Activated CD4-positive, alpha-beta T cell treated with anti-CD3 and anti-CD28 coated beads, Interleukin-2, Interleukin-4, amounts not matched to agents 100 ng/mL and 50 ng/mL, durations not matched to agents 16 hours and 8 hours (primary cell): ENCODE results near the gene CCDC200.
"Not testable (repeated sequence)": the region's sequence is repeated elsewhere in the genome, so short reads cannot be mapped to it uniquely, and the experiment has no call there.

Source experiments
- DNase-seq: peaks from one replicate; pipeline ENCODE4 v3.0.0-alpha.2; 2020; ENCODE audit warnings: low spot score

The CCDC200 gene

DNA sequence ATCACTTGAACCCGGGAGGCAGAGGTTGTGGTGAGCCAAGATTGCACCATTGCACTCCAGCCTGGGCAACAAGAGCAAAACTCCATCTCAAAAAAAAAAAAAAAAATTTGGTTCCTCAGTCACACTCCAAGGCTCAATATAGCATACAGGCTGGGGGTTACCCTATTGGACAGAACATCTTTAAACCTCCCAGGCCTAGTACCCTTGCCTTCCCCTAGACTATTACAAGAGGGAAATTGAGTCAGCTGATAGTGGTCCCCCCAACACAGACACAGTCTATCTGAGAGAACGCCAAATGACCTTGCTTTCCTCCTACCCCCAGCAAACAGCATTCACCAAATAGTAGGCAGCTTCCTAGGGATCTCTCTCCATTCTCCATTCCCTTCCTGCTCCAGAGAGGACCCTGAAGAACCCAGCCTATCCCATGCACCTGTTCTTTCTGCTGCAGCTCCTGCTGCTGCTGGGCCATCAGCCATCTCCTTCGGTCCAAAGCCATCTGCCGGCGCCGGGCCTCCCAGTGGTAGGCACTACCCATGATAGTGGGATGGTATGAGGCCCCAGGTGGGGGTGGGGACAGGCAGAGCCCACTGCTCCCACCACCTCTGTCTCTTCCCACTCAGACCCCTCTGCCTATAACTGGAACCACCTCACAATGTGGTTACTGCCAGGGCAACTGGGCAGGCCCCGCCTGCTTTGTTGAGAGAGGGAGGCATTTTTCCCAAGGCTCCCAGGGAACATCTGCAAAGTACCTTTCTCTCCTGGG is at the start of gene CCDC200:
Gene CCDC200, minus strand, starts transcription at position 604 of the 763 bp plus-strand sequence. Its CDS starts 69 bp downstream, at position 535.
- not testable (repeated sequence) for DNase-seq

DNA sequence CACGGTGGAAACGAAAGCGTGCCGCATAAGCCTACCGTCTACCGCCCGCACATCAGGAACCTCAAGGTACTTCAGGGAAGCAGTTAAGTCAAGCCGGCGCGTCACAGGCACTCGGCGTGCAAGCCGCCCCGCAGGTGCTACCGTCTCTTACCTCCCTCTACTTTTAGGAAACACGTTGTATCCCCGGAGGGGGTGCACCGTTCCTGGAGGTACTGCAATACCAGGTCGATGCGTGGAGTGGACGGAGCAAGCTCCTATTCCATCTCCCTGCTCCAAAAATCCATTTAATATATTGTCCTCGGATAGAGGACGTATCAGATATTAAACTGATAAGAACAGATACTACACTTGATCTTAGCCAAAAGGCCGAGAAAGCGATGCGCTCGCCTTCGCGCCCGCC is 44.5 kb upstream of the CCDC200 start:
- not testable (repeated sequence) for DNase-seq

DNA sequence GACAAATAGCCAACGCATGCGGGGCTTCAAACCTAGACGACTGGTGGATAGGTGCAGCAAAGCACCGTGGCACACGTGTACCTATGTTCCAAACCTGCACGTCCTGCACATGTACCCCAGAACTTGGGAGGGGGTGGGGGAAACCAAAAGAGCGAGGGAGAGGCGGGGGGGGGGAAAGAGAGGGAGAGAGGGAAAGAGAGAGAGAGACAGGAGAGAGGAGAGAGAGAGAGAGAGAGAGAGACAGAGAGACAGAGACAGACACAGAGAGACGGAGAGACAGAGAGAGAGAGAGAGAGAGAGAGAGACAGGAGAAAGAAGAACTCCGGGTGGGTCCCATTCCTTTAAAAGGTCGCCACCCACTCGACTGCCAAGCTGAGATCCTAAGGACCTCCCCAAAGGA is 44.1 kb upstream of the CCDC200 start:
- peak; percentile 69 for DNase-seq

DNA sequence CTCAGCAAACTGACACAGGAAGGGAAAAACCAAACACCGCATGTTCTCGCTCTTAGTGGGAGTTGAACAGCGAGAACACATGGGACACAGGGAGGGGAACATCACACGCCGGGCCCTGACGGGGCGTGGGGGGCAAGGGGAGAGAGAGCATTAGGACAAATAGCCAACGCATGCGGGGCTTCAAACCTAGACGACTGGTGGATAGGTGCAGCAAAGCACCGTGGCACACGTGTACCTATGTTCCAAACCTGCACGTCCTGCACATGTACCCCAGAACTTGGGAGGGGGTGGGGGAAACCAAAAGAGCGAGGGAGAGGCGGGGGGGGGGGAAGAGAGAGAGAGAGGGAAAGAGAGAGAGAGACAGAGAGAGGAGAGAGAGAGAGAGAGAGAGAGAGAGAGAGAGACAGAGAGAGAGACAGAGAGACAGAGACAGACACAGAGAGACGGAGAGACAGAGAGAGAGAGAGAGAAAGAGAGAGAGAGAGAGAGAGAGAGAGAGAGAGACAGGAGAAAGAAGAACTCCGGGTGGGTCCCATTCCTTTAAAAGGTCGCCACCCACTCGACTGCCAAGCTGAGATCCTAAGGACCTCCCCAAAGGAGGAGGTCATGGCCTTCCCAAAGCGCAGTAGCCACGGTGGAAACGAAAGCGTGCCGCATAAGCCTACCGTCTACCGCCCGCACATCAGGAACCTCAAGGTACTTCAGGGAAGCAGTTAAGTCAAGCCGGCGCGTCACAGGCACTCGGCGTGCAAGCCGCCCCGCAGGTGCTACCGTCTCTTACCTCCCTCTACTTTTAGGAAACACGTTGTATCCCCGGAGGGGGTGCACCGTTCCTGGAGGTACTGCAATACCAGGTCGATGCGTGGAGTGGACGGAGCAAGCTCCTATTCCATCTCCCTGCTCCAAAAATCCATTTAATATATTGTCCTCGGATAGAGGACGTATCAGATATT is 42.4 kb upstream of the CCDC200 start:
- DNase-seq = not testable (repeated sequence)

DNA sequence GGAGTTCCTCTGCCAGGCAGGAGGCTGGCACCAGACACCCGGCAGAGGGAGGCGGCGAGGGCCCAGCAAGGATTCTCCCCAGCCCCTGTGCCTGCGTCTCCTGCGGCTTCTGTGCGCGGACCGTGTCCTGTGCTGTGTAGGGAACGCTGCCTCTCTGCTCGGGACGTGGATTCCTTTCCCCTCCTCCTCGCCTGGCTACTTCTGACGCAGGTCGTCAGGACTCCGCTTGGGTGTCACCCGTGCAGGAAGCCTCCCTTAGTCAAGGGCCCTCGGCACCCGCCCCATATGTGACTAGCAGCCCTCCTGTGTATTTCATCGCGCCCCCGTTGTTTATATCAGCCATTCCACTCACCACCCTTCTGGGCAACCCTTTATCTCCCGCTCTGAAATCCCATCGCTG is 18.0 kb upstream of the CCDC200 start:
- DNase-seq = not testable (repeated sequence)

DNA sequence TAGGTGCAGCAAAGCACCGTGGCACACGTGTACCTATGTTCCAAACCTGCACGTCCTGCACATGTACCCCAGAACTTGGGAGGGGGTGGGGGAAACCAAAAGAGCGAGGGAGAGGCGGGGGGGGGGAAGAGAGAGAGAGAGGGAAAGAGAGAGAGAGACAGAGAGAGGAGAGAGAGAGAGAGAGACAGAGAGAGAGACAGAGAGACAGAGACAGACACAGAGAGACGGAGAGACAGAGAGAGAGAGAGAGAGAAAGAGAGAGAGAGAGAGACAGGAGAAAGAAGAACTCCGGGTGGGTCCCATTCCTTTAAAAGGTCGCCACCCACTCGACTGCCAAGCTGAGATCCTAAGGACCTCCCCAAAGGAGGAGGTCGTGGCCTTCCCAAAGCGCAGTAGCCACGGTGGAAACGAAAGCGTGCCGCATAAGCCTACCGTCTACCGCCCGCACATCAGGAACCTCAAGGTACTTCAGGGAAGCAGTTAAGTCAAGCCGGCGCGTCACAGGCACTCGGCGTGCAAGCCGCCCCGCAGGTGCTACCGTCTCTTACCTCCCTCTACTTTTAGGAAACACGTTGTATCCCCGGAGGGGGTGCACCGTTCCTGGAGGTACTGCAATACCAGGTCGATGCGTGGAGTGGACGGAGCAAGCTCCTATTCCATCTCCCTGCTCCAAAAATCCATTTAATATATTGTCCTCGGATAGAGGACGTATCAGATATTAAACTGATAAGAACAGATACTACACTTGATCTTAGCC is 12.4 kb upstream of the CCDC200 start:
- DNase-seq = not testable (repeated sequence)

DNA sequence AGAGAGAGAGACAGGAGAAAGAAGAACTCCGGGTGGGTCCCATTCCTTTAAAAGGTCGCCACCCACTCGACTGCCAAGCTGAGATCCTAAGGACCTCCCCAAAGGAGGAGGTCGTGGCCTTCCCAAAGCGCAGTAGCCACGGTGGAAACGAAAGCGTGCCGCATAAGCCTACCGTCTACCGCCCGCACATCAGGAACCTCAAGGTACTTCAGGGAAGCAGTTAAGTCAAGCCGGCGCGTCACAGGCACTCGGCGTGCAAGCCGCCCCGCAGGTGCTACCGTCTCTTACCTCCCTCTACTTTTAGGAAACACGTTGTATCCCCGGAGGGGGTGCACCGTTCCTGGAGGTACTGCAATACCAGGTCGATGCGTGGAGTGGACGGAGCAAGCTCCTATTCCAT is 11.2 kb upstream of the CCDC200 start:
- not testable (repeated sequence) for DNase-seq

DNA sequence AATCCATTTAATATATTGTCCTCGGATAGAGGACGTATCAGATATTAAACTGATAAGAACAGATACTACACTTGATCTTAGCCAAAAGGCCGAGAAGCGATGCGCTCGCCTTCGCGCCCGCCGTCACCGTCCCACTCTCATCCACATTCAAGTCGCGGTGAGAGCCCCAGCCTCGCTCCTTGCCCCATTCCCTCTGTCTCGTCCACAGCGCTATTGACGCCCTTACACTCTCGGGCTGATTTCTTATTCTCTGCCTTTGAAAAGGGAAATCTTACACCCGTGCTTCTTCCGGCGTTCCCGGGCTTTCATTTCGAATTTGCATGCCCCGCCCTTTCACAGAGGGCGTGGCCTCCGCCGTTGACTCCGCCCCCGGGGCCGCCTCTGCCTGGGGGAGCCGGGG is 5.5 kb upstream of the CCDC200 start, which contains the start of gene RNU2-1:
Gene RNU2-1, minus strand, starts transcription at position 101 of the 400 bp plus-strand sequence.
- DNase-seq = not testable (repeated sequence)

DNA sequence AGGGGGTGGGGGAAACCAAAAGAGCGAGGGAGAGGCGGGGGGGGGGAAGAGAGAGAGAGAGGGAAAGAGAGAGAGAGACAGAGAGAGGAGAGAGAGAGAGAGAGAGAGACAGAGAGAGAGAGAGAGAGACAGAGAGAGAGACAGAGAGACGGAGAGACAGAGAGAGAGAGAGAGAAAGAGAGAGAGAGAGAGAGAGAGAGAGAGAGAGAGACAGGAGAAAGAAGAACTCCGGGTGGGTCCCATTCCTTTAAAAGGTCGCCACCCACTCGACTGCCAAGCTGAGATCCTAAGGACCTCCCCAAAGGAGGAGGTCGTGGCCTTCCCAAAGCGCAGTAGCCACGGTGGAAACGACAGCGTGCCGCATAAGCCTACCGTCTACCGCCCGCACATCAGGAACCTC is 4.8 kb upstream of the CCDC200 start:
- DNase-seq = not testable (repeated sequence)

DNA sequence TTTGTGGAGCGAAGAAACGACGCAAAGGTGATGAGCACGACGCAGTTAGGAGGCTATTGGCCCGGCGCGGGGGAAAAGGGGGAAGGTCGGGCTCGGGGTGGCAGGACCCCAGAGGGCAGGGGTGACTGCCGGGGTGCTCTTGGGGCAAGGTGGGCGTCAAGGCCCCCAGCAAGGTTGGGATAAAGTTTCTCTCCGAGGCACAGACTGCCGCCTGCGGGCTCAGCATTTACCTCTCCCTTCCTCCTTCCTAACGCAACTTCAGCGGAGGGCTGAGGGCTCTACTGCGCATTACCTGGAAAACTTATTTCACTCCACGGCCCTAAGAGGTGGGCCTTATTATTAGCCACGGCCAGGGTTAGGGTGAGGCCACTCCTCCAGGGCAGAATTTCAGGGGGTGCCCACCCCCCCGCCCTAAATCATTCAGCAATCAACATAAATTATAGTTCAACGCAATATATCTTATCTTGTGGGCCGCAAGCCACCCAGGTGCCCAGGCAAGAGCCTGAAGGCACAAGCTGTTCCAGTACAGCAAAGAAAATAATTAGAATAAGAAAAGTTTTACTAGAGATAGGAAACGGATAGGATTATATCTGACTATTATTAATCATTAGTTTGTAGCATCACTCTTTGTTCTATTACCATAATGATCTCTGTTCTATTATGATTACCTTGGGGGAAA is 3.7 kb upstream of the CCDC200 start:
- DNase-seq = not testable (repeated sequence)

DNA sequence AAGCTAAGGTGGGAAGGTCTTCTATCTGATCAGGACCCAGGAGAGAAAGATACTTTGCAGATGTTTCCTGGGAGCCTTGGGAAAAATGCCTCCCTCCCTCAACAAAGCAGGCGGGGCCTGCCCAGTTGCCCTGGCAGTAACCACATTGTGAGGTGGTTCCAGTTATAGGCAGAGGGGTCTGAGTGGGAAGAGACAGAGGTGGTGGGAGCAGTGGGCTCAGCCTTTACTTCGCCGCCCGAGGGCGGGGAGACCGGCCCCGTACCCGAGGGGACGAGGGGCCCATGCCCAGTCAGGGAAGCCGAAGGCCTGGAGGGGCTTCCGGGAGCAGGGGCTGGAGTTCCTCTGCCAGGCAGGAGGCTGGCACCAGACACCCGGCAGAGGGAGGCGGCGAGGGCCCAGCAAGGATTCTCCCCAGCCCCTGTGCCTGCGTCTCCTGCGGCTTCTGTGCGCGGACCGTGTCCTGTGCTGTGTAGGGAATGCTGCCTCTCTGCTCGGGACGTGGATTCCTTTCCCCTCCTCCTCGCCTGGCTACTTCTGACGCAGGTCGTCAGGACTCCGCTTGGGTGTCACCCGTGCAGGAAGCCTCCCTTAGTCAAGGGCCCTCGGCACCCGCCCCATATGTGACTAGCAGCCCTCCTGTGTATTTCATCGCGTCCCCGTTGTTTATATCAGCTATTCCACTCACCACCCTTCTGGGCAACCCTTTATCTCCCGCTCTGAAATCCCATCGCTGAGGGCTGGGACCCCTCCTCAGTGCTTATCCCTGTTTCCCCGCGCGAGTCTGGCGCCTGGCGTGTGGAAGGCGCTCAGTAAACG is 3.0 kb upstream of the CCDC200 start:
- not testable (repeated sequence) for DNase-seq

DNA sequence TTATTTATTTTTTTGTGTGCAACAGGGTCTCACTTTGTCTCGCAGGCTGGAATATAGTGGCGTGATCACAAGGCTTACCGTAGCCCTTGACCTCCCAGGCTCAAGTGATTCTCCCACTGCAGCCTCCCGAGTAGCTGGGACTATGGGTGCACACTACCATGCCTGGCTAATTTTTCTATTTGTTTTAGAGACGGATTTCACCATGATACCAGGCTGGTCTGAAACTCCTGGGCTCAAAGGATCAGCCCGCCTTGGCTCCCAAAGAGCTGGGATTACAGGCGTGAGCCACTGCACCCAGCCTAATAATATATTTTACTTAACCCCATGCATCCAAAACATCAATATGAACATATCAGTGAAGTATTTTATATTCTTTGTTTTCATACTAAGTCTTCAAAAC is 2.0 kb downstream of the CCDC200 start:
- no peak for DNase-seq

DNA sequence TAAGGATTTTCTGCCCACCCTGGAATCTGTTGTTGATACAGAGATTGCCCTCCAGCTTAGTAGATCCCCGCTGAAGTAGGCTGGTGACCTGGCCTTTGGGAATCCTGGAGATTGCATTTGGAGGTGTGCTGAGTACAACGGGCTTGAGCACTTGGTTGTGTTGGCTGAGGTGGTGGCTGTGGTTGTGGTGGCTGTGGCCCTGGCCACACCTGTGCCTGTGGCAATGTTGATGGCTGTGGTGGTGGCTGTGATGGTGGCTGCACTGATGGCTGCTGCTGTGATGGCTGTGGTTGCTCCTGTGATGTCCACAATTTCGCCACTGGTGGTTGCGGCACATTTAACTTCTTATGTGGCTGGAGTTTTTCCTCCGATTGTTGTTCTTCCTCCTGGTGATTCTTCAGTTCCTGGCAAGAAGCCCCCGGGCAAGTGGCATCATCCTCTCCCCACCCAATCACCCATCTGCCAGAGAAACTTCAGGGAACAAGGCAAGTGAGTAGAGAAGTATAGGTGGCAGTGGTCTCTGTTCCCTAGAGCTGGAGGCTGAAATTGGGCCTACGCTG is 4.2 kb downstream of the CCDC200 start:
- no peak for DNase-seq

DNA sequence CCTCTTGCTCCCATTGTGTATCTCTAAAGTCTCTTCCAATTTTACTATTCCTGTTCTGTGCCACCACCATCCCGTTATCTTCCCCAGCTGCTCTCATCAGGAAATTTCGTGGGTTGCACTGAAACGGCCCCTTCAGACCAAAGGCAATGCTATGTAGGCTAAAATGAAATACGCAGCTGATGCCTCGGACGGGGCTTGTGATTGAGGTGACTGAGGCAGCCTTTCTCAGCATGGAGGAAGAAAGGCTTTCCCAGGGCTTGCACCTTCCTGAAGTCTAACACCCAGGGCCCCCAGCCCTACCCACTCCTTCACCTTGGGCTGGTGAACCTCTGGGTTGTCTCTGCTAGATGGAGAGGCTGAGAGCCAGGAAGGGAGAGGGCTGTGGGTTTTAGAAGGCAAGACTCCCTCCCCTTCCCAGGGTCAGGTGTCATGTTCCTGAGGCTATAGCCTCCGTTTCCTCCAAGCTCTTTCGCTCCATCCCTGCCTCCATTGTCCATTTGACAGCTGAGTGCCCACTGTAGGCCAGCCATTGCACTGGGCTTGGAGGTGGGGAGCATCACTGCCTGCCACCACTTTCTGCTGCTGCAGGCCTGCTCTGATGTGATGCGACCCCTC is 7.8 kb downstream of the CCDC200 start:
- no peak for DNase-seq

DNA sequence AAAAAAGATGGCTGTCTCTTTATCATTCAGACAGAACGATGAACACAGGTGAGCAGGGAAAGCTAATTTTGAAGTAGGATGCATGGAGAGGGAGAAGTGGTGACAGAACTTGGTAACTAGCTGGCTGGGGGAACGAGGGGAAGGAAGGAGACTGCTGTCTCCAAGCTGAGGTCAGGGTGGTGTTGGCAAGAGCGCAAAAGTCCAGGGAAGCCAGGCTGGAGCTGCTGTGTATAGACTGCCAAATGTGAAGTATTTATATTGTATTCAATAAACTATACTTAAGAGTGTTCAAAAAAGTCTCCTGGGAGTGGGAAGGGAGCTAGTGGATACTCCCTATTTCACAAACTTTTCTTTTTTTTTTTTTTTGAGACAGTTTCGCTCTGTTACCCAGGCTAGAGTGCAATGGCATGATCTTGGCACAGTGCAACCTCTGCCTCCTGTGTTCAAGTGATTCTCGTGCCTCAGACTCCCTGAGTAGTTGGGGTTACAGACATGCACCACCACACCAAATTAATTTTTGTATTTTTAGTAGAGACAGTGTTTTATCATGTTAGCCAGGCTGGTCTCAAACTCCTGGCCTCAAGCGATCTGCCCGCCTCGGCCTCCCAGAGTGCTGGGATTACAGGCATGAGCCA is 8.6 kb downstream of the CCDC200 start:
- DNase-seq = no peak

DNA sequence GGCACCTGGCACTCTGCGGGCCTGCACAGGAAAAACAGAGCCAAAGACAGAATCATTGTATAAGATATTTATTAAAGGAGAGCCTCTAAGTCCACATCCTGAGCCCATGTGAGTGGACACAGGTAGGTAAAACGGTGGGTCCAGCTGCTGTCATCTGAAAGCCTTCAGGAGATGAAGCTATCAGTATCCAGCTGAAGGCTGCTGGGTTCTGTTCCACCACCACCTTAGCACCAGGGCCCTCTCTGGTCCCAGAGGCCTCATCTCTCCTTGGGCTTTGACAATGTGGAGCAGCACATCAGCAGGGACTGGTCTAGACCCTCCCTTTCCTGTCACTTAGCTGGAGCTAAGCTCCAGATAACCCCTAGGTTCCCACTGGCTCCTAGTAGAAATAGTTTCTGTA is 9.4 kb downstream of the CCDC200 start:
- no peak for DNase-seq

DNA sequence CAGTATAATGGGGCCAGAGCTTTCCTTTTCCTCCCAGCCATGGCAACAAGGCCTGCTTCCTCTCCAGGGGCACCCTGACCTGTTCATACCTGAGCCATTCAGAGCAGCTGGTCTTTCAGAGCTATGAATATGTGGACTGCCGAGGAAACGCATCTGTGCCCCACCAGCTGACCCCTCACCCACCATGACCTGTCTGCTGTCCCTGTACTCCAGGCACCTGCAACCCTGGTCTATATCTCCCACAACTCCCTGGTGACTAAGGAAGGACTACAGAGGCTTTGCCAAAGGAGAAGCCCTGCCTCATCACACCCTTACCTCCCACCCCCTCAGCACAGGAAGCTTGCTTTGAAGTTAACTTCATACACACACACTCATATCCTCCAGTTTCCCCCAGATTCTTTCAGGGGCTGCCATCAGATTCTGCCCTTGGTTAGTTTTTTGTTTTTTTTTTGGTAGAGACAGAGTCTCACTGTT is 10.8 kb downstream of the CCDC200 start:
- no peak for DNase-seq

DNA sequence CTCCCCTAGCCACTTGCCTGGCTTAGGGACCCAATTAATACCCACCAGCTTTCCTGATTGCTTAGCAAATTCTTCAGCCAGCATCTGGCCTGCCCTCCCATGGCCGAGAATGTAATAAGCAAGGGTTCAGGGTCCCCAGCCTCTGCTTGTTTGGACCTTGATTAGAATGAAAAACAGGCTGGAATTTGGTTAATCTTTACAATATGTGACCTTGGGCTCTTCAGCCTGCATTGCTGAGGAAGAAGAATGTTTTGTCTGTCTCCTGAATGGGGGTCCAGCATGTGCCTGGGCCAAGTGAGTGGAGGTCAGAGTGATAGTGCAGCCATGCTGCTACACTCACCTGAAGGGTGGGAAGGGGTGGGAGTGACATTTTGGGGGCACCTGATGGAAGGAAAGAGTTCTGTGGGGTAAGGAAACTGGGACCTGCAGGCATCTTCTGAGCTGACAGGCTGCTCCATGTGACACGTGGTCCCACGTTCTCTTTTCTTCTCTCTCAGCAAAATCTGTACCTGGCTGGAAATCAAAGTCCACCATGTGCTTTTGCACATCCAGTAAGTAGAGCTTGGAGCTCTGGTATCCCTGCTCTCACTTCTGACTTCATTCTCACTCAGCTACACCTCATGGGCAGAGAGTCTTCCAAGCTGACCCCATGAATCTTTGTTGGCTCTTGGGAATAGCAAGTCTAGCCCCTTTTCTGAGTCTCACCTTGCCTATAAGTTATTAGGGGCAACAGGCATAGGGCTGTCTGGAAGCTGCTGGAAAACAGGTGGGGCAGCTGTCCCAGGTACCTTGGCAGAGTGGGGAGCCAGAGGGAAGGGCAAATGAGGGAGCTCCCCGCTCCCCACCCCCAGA is 11.4 kb downstream of the CCDC200 start:
- no peak for DNase-seq
